NCI-H748 (cell line): Measurements from ENCODE around the gene TUT1.
"Not testable (repeated sequence)": the region's sequence is repeated elsewhere in the genome, so short reads cannot be mapped to it uniquely, and the experiment has no call there.

ENCODE experiments used
- DNase-seq: peaks from one replicate; lab custom pipeline; 2025; ENCODE audit not compliant: unreplicated experiment; lab: John Stamatoyannopoulos, UW

The TUT1 gene

GRCh38 chr11:62605467-62605866 is 14.1 kb upstream of the TUT1 start:
- DNase-seq = no peak

GRCh38 chr11:62604460-62605120 is 13.3 kb upstream of the TUT1 start:
- DNase-seq = no peak

- DNase-seq = peak; percentile 56
Measured at GRCh38 chr11:62603776-62604299, 12.5 kb upstream of the TUT1 start.

- DNase-seq = peak; percentile 62
Measured at GRCh38 chr11:62603072-62603408, 11.7 kb upstream of the TUT1 start.

GRCh38 chr11:62602141-62603071 is 11.1 kb upstream of the TUT1 start:
- DNase-seq = peak; percentile 93

GRCh38 chr11:62601372-62602140 is 10.2 kb upstream of the TUT1 start, which contains the start of gene MTA2:
Gene MTA2, minus strand, starts transcription at chr11:62601865. Its CDS starts 415 bp downstream, at chr11:62601450.
- DNase-seq = peak; percentile 99

- DNase-seq = no peak
Measured at GRCh38 chr11:62601122-62601371, 9.7 kb upstream of the TUT1 start.

- peak; percentile 43 for DNase-seq
Measured at GRCh38 chr11:62600367-62601121, 9.2 kb upstream of the TUT1 start.

GRCh38 chr11:62599901-62600300 is 8.6 kb upstream of the TUT1 start:
- DNase-seq = no peak

- DNase-seq = peak; percentile 95
Measured at GRCh38 chr11:62599069-62599696, 7.9 kb upstream of the TUT1 start.

- DNase-seq = no peak
Measured at GRCh38 chr11:62595124-62595523, 3.8 kb upstream of the TUT1 start.

GRCh38 chr11:62593434-62594044 is 2.2 kb upstream of the TUT1 start:
- DNase-seq = peak; percentile 81

- no peak for DNase-seq
Measured at GRCh38 chr11:62592989-62593421, 1.7 kb upstream of the TUT1 start.

GRCh38 chr11:62592146-62592815 is 958 bp upstream of the TUT1 start:
- DNase-seq = no peak

GRCh38 chr11:62588966-62589637 is 2.2 kb downstream of the TUT1 start:
- no peak for DNase-seq

GRCh38 chr11:62585356-62585755 is 6.0 kb downstream of the TUT1 start:
- DNase-seq = not testable (repeated sequence)

GRCh38 chr11:62581735-62582134 is 9.6 kb downstream of the TUT1 start:
- not testable (repeated sequence) for DNase-seq

- DNase-seq = no peak
Measured at GRCh38 chr11:62580959-62581715, 10.2 kb downstream of the TUT1 start.
